Femur (tissue), 1 donor: ENCODE measurements around the gene RRAGA.
"Not testable (repeated sequence)": the region's sequence is repeated elsewhere in the genome, so short reads cannot be mapped to it uniquely, and the experiment has no call there.

Source experiments
- DNase-seq: peaks from one replicate; pipeline ENCODE4 v3.0.0-alpha.2; 2017

RRAGA gene

GRCh38 chr9:19087106-19088000, 38.1 kb downstream of the RRAGA start:
- DNase-seq = no peak

GRCh38 chr9:19097431-19097830, 48.2 kb downstream of the RRAGA start:
- DNase-seq = not testable (repeated sequence)
